ENCODE results near the gene UCKL1.
A peak's percentile ranks its signal among the peaks of the same experiment; 100 is the strongest.

UCKL1 gene

DNA sequence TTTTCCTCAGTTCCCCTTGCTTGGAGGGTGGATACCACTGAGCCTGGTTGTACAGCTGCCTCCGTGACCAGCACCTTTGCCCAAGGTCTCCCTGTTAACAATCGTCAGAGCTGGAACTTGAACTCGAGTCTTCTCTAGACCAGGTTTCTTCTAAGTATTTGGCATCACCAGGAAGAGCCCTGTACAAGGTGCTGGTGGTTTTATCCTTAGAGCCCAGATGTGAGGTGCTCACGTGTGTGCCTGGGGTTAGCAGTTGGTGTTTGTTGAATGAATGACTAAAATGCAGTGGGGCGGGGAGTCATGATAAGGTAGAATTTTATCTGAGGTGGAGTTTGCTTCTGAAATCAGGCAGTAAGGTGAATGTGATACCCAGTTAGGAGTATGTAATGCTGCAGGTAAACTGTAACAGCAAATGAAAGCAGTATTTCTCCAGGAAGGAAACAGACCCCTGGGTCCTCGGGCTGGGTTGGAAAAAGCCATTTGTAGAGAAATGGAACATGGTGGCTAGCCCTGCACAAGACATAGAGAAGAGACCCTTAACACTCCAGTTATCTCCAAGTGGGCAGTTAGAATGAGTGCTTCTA, 58.1 kb downstream of the UCKL1 start:
- FAIRE-seq (no peak), DNase-seq (ENCODE audit: insufficient read length) (no peak)
- TF ChIP-seq POLR2AphosphoS5 (IDR thresholded peaks at IDR 0.05; ENCODE audit: low read depth, low read length) (no peak), TAF1 (IDR thresholded peaks at IDR 0.05; ENCODE audit: borderline replicate concordance, low read depth, low read length) (no peak), POLR2A (IDR thresholded peaks at IDR 0.05; ENCODE audit: low read depth, low read length) (no peak)

- FAIRE-seq: no peak
- peak; percentile 59 for DNase-seq (ENCODE audit: insufficient read length)
- TF ChIP-seq POLR2AphosphoS5 (IDR thresholded peaks at IDR 0.05; ENCODE audit: low read depth, low read length): no peak
- TF ChIP-seq POLR2A (IDR thresholded peaks at IDR 0.05; ENCODE audit: low read depth, low read length): peak; percentile 24; the same call in 1 of the 2 replicates
Measured at GRCh38 chr20:63896264-63897105, 59.7 kb downstream of the UCKL1 start.

DNA sequence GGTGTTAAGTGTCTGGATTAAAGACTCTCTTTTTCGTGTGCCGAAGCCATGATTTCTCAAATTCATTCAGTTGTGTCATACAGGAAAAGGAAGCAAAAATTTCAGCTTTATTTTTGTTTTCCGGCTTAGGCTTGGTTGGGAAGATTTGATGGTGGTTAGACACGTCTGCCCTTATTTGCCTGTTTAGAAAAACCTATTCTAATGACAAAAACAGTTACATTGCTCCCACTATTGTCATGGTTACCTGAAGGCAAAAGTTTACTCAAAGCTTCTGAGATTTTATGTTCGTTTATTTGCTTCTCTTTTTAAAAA, 60.3 kb downstream of the UCKL1 start:
- peak; percentile 76 for FAIRE-seq
- TF ChIP-seq POLR2AphosphoS5 (IDR thresholded peaks at IDR 0.05; ENCODE audit: low read depth, low read length) (no peak), TAF1 (IDR thresholded peaks at IDR 0.05; ENCODE audit: borderline replicate concordance, low read depth, low read length) (no peak), POLR2A (IDR thresholded peaks at IDR 0.05; ENCODE audit: low read depth, low read length) (no peak)
- no peak for DNase-seq (ENCODE audit: insufficient read length)

GRCh38 chr20:63895202-63895951, 60.8 kb downstream of the UCKL1 start:
- FAIRE-seq: no peak
- TF ChIP-seq POLR2A (IDR thresholded peaks at IDR 0.05; ENCODE audit: low read depth, low read length) (no peak), TAF1 (IDR thresholded peaks at IDR 0.05; ENCODE audit: borderline replicate concordance, low read depth, low read length) (no peak), POLR2AphosphoS5 (IDR thresholded peaks at IDR 0.05; ENCODE audit: low read depth, low read length) (no peak)
- DNase-seq (ENCODE audit: insufficient read length): no peak

DNA sequence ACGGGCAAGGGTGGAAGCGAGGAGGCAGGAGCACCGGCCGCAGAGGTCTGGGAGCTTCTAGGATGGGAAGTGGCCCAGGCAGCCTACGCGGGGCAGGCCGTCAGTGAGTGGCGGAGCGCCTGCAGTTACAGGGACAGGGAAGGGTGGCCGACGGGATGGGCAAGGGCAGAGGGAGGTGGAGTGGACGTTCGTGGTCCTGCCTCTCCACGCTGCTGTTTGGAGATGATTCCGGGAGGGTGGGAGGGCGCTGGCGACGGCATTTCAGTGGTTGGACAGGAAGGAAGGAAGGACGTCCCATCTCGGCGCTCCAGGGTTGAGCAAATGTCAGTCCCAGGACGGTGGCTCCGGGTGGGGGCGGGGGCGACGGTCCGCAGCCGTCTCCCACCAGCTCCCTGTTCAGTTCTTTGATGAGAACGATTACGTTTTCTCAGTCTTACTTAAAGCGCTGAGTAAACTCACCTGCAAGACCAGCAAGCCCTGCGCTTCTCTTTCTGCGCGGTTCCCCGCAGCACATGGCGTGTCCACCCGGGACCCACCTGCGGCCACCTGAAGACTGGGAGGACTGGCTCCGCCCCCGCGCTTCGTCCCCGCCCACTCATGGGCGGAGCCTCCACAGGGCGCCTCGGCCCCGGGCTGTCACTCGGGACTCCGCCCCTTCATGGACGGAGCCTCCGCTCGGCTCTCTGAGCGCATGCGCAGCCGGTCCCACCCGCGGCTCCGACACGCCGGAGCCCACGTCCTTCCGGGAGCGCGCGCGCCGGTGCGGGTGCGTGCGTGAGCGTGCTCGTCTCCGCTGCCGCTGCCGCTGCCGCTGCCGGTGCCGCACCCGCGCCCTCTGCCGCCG, 61.6 kb downstream of the UCKL1 start, which contains the start of gene DNAJC5:
Gene DNAJC5 (plus strand): TSS at position 769 of the 844 bp plus-strand sequence. CDS start 33,220 bp downstream, outside the sequence.
- TF ChIP-seq POLR2A (IDR thresholded peaks at IDR 0.05; ENCODE audit: low read depth, low read length) (no peak), POLR2AphosphoS5 (IDR thresholded peaks at IDR 0.05; ENCODE audit: low read depth, low read length) (no peak), TAF1 (IDR thresholded peaks at IDR 0.05; ENCODE audit: borderline replicate concordance, low read depth, low read length) (no peak)
- FAIRE-seq (peak; percentile 89), DNase-seq (ENCODE audit: insufficient read length) (peak; percentile 100)

DNA sequence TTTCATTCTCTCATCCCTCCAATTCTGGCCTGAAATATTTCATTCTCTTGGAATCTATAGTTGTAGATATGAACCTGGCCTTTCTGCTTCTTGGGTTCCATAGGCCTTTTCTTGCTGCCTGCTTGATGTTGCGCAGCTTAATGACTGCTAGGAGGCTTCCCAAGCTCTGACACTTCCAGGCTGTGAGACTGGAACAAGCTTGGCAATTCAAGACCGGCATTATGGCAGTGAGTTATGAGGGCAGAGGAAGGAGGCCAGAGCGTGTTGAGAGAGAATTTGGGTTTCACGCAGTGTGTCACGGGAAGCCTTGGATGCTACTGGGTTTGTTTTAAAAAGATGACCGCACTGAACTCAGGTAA, 62.2 kb downstream of the UCKL1 start:
- DNase-seq (ENCODE audit: insufficient read length) (no peak), FAIRE-seq (no peak)
- TF ChIP-seq POLR2AphosphoS5 (IDR thresholded peaks at IDR 0.05; ENCODE audit: low read depth, low read length) (no peak), TAF1 (IDR thresholded peaks at IDR 0.05; ENCODE audit: borderline replicate concordance, low read depth, low read length) (no peak), POLR2A (IDR thresholded peaks at IDR 0.05; ENCODE audit: low read depth, low read length) (no peak)

- TF ChIP-seq POLR2A (IDR thresholded peaks at IDR 0.05; ENCODE audit: low read depth, low read length) (no peak), TAF1 (IDR thresholded peaks at IDR 0.05; ENCODE audit: borderline replicate concordance, low read depth, low read length) (no peak), POLR2AphosphoS5 (IDR thresholded peaks at IDR 0.05; ENCODE audit: low read depth, low read length) (no peak)
- DNase-seq (ENCODE audit: insufficient read length) (no peak), FAIRE-seq (no peak)
Measured at GRCh38 chr20:63892402-63892801, 63.8 kb downstream of the UCKL1 start.

GRCh38 chr20:63891061-63892002, 64.9 kb downstream of the UCKL1 start:
- FAIRE-seq (no peak), DNase-seq (ENCODE audit: insufficient read length) (no peak)

GRCh38 chr20:63890616-63891015, 65.6 kb downstream of the UCKL1 start:
- DNase-seq (ENCODE audit: insufficient read length) (no peak), FAIRE-seq (no peak)
- TF ChIP-seq TAF1 (IDR thresholded peaks at IDR 0.05; ENCODE audit: borderline replicate concordance, low read depth, low read length) (no peak), POLR2AphosphoS5 (IDR thresholded peaks at IDR 0.05; ENCODE audit: low read depth, low read length) (no peak), POLR2A (IDR thresholded peaks at IDR 0.05; ENCODE audit: low read depth, low read length) (no peak)

More at GRCh38 chr20:63891061-63892002, 64.9 kb downstream of the UCKL1 start:
- TF ChIP-seq TAF1 (IDR thresholded peaks at IDR 0.05; ENCODE audit: borderline replicate concordance, low read depth, low read length): no peak
- no peak for TF ChIP-seq POLR2AphosphoS5 (IDR thresholded peaks at IDR 0.05; ENCODE audit: low read depth, low read length)
- no peak for TF ChIP-seq POLR2A (IDR thresholded peaks at IDR 0.05; ENCODE audit: low read depth, low read length)

DNA sequence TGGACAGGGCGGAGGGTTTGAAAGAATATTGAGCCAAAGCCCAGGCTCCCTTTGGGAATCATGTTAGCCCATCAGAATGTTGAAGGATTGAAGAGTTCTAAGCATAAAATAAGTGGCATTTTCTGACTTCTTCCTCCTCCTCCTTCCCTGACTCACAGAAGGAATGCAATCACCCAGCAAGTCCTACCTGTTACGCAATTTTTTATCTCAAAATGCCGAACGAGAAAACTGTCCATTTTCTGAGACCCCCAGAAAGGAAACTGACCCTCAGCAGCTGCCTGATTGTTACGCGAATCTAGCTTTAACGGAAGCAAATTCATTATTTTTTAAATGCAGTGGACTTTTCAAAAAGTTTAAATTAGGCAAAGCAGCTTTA, 66.0 kb downstream of the UCKL1 start:
- FAIRE-seq (no peak), DNase-seq (ENCODE audit: insufficient read length) (no peak)
- TF ChIP-seq POLR2A (IDR thresholded peaks at IDR 0.05; ENCODE audit: low read depth, low read length) (no peak), POLR2AphosphoS5 (IDR thresholded peaks at IDR 0.05; ENCODE audit: low read depth, low read length) (no peak), TAF1 (IDR thresholded peaks at IDR 0.05; ENCODE audit: borderline replicate concordance, low read depth, low read length) (no peak)

Measured in GM12892 (cell line).